Activated T-cell treated with anti-CD3 and anti-CD28 coated beads, Interleukin-2, amount 50 U/mL, for 72 hours (primary cell): Measurements from ENCODE around the gene ITGB1BP1. TPM values are rescaled to one million over a fixed set of nuclear protein-coding genes. Genes with fewer than 3 reads are reported as not detected.
"Not testable (repeated sequence)": the region's sequence is repeated elsewhere in the genome, so short reads cannot be mapped to it uniquely, and the experiment has no call there.

Source experiments
- ATAC-seq, 2 donors: fragments of 150-1000 bp; cut with Tn5 transposase; replicated peaks in 1 of 2; 2 replicates each; pipeline ENCODE4 v1.10.0; 2021; ENCODE audit warnings: moderate library complexity in 2 of 2, mild to moderate bottlenecking in 1 of 2
- DNase-seq, 2 donors: peaks; one replicate each; pipeline ENCODE4 v3.0.0; 2021 to 2022; ENCODE audit warnings: mixed read lengths in 1 of 2
- H3K27ac Mint-ChIP-seq: one replicate; pipeline ENCODE4 v1.8.0; 2022; ENCODE audit warnings: mild to moderate bottlenecking, moderate library complexity, mixed read lengths
- H3K27me3 Mint-ChIP-seq: one replicate; pipeline ENCODE4 v1.8.0; 2022; ENCODE audit warnings: low read depth, mixed read lengths
- H3K36me3 Mint-ChIP-seq, 2 donors: one replicate each; pipeline ENCODE4 v1.8.0; 2022; ENCODE audit warnings: mixed read lengths in 2 of 2, mild to moderate bottlenecking in 1 of 2; ENCODE audit not compliant: insufficient read depth in 2 of 2
- H3K4me1 Mint-ChIP-seq: one replicate; pipeline ENCODE4 v1.8.0; 2022; ENCODE audit warnings: low read depth, mixed read lengths
- H3K4me3 Mint-ChIP-seq, 2 donors: one replicate each; pipeline ENCODE4 v1.8.0; 2022; ENCODE audit warnings: mild to moderate bottlenecking in 2 of 2, mixed read lengths in 2 of 2, moderate library complexity in 2 of 2
- H3K9me3 Mint-ChIP-seq, 2 donors: one replicate each; pipeline ENCODE4 v1.8.0; 2022; ENCODE audit warnings: mixed read lengths in 2 of 2
- total RNA-seq, 2 donors: library from RNA; stranded (reverse); gene quantifications; one replicate each; pipeline ENCODE4 v1.2.3, GENCODE V29; 2022

The ITGB1BP1 gene
- total RNA-seq, 2 donors from 2014 or later = 79.5 to 132 TPM

DNA sequence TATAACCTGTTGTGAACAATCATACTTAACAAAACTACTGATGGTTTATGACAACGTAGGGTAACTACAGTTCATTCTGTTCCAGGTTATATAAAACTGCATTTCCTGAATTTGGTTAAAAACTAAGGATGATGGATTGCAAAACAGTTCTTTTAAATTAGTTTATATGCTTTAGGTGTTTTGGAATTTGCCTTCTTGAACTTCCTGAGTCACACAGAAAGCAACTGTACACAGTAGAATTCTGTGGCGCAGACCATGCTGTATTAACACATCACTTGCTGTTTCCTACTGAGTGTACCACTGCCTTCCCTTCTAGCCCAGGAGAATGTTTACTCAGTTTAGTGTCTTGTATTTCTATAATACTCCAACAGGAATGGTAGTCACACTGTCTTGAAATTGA, 19.4 kb downstream of the ITGB1BP1 start:
- no peak overlapping the region for H3K27ac Mint-ChIP-seq

DNA sequence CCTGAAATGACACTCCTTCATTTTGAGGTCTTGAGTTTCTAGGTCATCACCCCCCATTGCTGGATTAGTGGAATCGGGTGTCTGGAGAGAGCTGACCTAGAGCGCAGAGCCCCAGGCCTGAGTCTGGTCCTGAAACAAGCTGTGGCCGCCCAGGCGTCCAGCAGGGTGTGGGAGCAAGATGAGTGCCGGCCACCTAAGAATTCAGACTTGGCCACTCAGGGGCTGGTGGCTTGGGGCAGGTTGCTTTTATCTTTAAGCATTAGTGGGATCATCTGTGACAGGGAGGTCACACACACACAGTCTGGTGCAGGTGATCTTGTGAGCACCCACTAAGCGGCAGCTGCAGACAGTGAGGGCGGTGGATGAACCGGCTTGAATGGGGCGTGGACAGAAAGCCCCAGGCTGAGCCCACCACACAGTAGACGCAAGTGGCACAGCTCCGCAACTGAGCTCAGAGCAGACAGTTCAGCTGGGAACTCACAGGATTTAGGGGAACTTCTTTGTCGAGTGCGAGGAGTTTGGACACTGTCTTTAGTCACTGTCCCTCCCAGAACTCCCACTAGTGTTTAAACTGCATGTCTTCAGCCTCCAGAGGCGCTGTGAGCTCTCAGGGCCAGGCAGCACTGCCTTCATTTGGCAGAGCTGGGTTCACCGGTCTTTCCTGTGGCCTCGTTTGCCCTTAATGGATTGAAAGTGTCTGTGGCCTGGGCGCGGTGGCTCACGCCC, 21.5 kb downstream of the ITGB1BP1 start:
- DNase-seq (no peak), ATAC-seq (no peak)
- H3K4me1 Mint-ChIP-seq = no peaks in the 10 kb centered on the region
- no peaks in the 10 kb centered on the region for H3K27me3 Mint-ChIP-seq
- H3K9me3 Mint-ChIP-seq = no peaks in the 10 kb centered on the region
- no peaks in the 10 kb centered on the region for H3K36me3 Mint-ChIP-seq
- no peak overlapping the region for H3K4me3 Mint-ChIP-seq
- H3K27ac Mint-ChIP-seq = no peak overlapping the region

More for the DNA sequence above, 19.4 kb downstream of the ITGB1BP1 start:
- no peaks in the 10 kb centered on the region for H3K27me3 Mint-ChIP-seq
- H3K4me1 Mint-ChIP-seq = no peaks in the 10 kb centered on the region
- H3K36me3 Mint-ChIP-seq = peaks cover 0 to 5% of the 10 kb centered on the region in 2 donors
- H3K9me3 Mint-ChIP-seq = no peaks in the 10 kb centered on the region
- DNase-seq (no peak), ATAC-seq (no peak)
- H3K4me3 Mint-ChIP-seq = no peak overlapping the region

DNA sequence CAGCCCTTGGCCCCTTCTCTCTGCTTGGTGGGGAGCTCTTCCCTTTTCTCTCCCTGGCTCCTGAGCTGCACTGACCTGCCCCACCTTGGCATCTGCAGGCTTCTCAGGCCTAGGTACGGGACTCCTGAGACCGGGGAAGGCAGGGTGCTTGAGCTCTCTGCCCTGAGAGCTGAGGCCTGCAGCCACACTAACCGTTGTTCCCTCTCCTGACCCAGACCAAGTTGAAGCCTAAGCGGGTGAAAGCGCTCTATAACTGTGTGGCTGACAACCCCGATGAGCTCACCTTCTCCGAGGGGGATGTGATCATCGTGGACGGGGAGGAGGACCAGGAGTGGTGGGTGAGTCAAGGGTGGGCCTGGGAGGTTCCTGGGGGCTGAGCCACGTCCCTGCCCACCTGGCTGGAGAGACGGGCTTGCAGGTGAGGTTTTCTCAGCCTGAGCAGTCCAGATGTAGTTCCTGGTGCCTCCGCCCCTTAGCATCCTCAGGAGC, 22.2 kb downstream of the ITGB1BP1 start:
- ATAC-seq = no peak
- Mint-ChIP-seq H3K27ac (no peak overlapping the region), H3K36me3 (no peaks in the 10 kb centered on the region), H3K27me3 (no peaks in the 10 kb centered on the region), H3K4me1 (no peaks in the 10 kb centered on the region), H3K4me3 (no peak overlapping the region), H3K9me3 (no peaks in the 10 kb centered on the region)
- no peak for DNase-seq

DNA sequence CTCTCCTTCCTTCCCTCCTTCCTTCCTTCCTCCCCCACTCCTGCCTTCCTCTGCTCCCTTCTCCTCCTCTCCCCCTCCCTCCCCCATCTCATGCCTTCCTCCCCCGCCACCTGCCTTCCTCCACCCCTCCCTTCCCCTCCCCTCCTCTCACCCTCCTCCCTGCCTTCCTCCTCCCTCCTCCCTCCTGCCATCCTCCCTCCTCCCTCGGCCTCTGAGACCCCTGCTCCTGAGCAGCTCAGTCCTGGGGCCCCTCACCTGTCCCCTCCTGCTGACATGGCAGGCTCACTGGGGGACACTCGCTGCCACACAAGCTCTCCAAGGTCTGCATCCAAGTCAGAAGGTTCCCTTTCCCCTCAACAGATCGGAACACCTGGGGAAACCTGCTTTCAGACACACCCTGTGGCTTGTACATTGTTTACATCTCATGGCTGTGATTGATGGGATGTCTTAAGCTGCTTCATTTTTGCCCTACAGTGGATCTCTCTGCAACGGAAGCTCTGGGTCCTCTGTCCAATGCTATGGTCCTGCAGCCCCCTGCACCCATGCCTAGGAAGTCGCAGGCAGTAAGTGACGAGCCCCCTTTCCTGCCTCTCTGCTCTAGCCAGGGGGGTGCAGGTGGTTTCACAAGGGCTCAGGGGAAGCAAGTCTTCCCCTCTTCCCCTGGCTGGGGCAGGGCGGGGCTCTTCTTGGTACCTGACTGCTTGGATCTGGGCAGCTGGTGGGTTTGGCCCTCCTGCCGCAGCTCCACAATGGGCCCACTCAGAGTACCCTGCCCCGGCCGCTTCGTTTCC, 22.9 kb downstream of the ITGB1BP1 start:
- Mint-ChIP-seq H3K9me3 (no peaks in the 10 kb centered on the region), H3K4me3 (no peak overlapping the region), H3K36me3 (no peaks in the 10 kb centered on the region), H3K27ac (no peak overlapping the region), H3K27me3 (no peaks in the 10 kb centered on the region), H3K4me1 (no peaks in the 10 kb centered on the region)
- DNase-seq (no peak), ATAC-seq (no peak)

DNA sequence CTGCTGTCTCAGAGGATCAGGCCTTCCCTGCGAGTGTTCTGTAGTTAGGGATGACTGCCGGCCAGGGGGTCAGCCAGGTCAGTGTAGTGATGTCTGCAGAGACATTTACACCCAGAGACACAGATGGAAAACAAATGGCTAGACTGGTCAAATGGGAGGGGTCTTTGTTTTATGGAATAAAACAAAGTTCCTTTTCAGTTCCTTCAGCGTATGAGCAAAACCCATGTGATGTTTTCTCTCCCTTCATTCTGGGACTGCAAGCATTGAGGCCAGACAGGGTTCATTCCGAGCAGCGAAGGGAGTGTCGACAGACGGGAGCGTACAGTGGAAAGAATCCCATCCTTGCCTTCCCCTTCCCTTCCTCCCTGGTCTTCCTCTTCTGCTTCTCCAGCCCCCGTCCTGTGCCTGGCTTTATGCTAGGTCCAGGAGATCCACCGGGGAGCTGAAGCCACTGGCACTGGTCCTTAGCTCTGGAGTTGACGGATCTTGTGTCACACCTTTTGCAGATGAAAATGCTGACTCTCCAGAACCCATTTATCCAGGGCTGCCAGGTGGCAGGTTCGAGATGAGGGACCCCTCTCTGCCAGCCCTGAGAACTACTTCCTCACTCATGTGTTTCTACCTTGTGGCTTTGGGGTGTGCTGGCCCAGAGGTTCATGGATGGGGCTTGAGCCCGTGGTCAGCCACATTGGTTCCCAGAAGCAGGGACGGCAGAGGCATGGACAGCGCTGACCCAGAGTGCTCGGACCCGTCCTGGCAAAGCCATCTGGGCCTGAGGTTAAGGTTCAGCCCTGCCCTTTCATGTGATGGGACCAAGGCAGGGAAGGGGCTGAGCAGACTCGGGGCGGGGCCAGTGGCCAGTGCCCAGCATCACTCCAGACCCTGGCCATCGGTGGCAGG, 24.2 kb downstream of the ITGB1BP1 start:
- no peak for ATAC-seq
- no peaks in the 10 kb centered on the region for H3K9me3 Mint-ChIP-seq
- H3K36me3 Mint-ChIP-seq = no peaks in the 10 kb centered on the region
- H3K4me3 Mint-ChIP-seq = no peak overlapping the region
- no peaks in the 10 kb centered on the region for H3K4me1 Mint-ChIP-seq
- no peak for DNase-seq
- H3K27ac Mint-ChIP-seq = no peak overlapping the region
- no peaks in the 10 kb centered on the region for H3K27me3 Mint-ChIP-seq

DNA sequence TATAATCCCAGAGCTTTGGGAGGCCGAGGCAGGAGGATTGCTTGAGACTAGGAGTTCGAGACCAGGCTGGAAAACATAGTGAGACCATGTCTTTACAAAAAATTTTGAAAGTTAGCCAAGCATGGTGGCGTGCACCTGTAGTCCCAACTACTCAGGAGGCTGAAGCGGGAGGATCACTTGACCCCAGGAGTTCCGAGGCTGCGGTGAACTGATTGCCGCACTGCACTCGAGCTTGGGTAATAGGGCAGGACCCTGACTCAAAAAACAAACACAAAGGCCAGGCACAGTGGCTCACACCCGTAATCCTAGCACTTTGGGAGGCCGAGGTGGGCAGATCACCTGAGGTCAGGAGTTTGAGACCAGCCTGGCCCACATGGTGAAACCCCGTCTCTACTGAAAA, 25.1 kb downstream of the ITGB1BP1 start:
- H3K4me3 Mint-ChIP-seq, ATAC-seq, H3K9me3 Mint-ChIP-seq, H3K27ac Mint-ChIP-seq, H3K36me3 Mint-ChIP-seq, DNase-seq, H3K4me1 Mint-ChIP-seq, H3K27me3 Mint-ChIP-seq: not testable (repeated sequence)

DNA sequence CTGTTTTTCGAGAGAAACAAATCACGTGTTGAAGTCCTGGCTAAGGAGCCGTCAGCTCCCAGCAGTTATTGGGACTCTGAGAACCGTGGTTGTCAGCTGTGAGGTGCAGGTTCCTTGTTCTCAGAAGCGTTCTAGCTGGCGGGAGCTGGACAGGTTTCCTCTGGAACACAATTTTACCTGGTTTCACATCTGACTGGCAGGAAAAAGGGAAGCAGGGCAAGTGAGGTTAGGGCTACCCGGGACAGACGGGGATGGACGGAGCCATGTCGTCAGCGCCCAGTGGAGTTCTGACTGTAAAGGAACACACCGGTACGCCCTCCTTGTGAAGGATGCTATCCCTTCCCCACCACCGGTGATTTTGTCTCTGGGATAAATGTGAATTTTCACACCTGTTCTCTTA, 26.1 kb downstream of the ITGB1BP1 start:
- H3K27me3 Mint-ChIP-seq = no peaks in the 10 kb centered on the region
- no peak overlapping the region for H3K4me3 Mint-ChIP-seq
- ATAC-seq (no peak), DNase-seq (no peak)
- no peaks in the 10 kb centered on the region for H3K36me3 Mint-ChIP-seq
- H3K9me3 Mint-ChIP-seq = no peaks in the 10 kb centered on the region
- H3K4me1 Mint-ChIP-seq = no peaks in the 10 kb centered on the region
- no peak overlapping the region for H3K27ac Mint-ChIP-seq

DNA sequence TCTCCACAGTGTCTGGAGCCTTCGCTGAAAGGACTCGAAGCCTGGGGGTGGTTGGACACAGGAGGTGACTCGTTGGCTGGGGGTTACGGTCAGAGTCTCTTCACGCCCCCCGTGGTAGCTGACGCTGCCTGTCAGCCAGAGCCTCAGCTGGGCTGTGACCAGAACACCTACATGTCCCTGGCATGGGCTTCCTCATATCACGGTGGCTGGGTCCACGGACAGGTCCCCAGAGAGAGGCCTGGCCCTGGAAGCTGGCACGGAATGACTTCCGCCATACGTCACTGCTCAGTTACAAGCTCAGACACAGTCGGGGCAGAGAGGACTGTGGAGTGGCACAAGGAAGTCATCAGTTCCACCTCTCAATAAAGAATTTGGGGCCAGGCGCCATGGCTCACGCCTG, 28.5 kb downstream of the ITGB1BP1 start:
- H3K9me3 Mint-ChIP-seq = no peaks in the 10 kb centered on the region
- DNase-seq (no peak), ATAC-seq (no peak)
- H3K27me3 Mint-ChIP-seq = no peaks in the 10 kb centered on the region
- H3K27ac Mint-ChIP-seq = no peak overlapping the region
- H3K4me3 Mint-ChIP-seq = no peak overlapping the region
- no peaks in the 10 kb centered on the region for H3K4me1 Mint-ChIP-seq
- no peaks in the 10 kb centered on the region for H3K36me3 Mint-ChIP-seq

DNA sequence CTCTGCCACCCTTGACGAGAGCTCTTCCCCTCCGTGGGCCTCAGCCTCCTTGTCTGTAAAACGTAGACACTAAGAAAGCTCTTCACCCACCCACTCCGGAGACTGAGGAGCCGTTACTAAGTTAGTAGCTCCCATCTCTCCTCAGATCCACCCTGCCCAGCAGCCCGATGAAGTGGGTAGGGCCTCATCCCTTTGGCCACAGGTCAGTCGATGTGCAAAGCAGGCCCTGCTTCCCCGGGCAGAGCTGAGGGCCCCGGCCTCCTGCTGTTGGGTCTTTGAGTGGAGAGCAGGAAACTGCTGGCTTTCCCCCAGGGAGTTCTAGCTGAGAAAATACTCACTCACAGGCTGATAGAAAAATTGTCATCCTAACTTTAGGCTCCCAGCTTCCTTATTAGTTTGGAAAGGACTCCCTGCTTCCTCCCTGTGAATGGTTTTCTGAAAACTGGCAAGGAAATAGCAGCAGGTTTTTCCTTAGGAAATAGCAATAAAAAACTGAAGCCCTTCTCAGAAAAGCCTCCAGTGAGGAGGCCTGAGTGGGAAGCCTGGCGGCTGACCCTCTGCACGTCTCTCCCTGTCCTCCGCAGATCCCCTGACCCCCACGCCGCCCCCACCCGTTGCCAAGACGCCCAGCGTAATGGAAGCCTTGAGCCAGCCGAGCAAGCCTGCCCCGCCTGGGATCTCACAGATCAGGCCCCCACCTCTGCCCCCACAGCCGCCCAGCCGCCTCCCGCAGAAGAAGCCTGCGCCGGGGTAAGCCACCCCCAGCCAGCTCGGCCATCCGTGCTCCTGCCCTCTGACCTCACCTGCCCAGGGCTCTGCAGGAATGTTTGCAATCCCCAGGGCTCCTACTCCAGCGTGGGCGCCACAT, 30.2 kb downstream of the ITGB1BP1 start:
- Mint-ChIP-seq H3K27me3 (no peaks in the 10 kb centered on the region), H3K36me3 (no peaks in the 10 kb centered on the region), H3K4me3 (no peak overlapping the region), H3K9me3 (no peaks in the 10 kb centered on the region), H3K27ac (no peak overlapping the region), H3K4me1 (no peaks in the 10 kb centered on the region)
- DNase-seq = no peak
- no peak for ATAC-seq

DNA sequence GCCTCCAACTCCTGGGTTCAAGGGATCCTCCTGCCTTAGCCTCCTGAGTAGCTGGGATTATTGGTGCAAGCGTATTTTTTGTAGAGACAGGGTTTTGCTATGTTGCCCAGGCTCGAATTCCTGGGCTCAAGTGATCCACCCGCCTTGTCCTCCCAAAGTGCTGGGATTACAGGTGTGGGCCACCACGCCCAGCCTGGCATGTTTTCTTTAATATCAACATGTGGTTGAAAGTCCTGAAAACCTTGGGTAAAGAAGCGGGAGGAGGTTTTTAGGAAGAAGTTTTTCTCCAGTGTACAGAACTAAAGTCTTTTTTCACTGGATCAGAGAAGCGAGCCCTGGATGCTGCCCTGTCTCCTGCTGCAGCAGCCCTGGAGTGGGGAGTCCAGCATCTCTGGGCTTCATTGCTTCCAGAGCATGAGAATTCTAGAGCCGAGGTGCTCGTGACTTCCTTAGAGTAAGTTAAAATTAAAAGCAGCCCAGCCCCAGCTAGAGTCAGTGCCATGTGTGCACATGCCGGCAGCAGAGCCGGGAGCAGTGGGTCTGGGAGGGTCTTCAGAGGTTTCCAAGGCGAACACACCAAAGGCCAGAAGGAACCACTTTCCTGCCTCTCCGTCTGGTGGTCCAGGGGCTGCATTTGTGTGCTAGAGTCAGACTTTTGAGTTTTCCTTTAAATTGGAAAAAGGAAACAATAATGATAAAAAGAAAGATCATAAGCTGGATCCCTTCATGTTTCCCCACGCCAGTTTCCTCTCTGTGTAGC, 31.2 kb downstream of the ITGB1BP1 start:
- no peak for DNase-seq
- Mint-ChIP-seq H3K4me3 (no peak overlapping the region), H3K9me3 (no peaks in the 10 kb centered on the region), H3K27me3 (no peaks in the 10 kb centered on the region), H3K4me1 (peaks cover 5% of the 10 kb centered on the region), H3K36me3 (no peaks in the 10 kb centered on the region), H3K27ac (no peak overlapping the region)
- ATAC-seq = no peak

DNA sequence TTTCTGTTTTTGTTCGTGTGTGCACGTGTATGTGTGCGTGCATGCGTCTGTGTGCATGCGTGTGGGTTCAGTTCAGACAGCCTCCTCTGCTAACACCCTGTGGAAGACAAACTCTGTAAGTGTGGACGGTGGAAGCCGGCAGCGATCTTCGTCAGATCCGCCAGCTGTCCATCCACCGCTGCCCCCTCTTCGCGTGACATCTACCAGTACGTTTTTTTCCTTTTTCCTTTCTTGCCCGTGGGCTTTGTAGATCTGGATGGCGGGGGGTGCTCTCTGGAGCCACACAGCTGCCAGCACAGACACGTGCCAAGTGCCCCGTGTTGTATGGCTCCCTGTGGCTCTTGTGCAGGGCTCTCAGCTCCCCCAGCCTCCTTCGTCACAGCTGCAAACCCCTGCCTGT, 32.3 kb downstream of the ITGB1BP1 start:
- no peaks in the 10 kb centered on the region for H3K9me3 Mint-ChIP-seq
- peaks cover 13% of the 10 kb centered on the region for H3K4me1 Mint-ChIP-seq
- no peak overlapping the region for H3K4me3 Mint-ChIP-seq
- H3K36me3 Mint-ChIP-seq = no peaks in the 10 kb centered on the region
- H3K27me3 Mint-ChIP-seq = no peaks in the 10 kb centered on the region
- DNase-seq (no peak), ATAC-seq (no peak)
- no peak overlapping the region for H3K27ac Mint-ChIP-seq
